ENCODE results near the gene SLIT1. TPM values are rescaled to one million over a fixed set of nuclear protein-coding genes. Genes with fewer than 3 reads are reported as not detected.

The SLIT1 gene
- total RNA-seq, 1 donor from 2014 or later, result 0.23 TPM

DNA sequence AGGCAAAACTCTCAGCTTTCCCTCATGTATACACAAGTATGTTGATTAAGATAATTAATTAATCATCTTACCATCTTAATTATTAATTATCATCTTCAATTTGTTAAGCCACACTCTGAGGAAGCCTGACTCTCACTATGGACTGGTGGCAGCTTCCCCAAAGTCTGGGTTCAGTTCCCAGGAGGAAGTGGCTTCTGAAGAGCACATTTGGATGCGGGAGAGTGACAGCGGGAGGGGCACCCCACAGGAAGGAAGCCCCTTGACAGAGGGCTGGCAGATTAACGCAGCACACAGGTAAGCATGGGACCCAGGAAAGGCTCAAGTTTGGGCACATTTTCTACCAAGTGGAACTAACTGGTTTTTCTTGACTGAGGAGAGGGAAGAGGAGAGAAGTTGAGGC, 13.4 kb upstream of the SLIT1 start:
- FAIRE-seq (no peak), DNase-seq (ENCODE audit: low read depth) (no peak)
- Histone ChIP-seq H4K20me1 (ENCODE audit: insufficient read depth, low read length) (no peaks in the 10 kb centered on the region), H2AFZ (ENCODE audit: low read depth, low read length) (no peak overlapping the region), H3K27ac (ENCODE audit: low read depth, low read length) (no peak overlapping the region), H3K79me2 (ENCODE audit: insufficient read depth, low read length) (no peaks in the 10 kb centered on the region), H3K9me3 (ENCODE audit: insufficient read depth, low read depth, low read length) (peaks cover 5% of the 10 kb centered on the region), H3K4me3 (ENCODE audit: insufficient read depth, low read depth, low read length) (no peak overlapping the region), H3K36me3 (ENCODE audit: insufficient read depth, low read length) (no peaks in the 10 kb centered on the region), H3K4me1 (ENCODE audit: insufficient read depth, low read length) (no peaks in the 10 kb centered on the region), H3K9ac (ENCODE audit: low read length) (no peak overlapping the region), H3K4me2 (ENCODE audit: low read length) (no peak overlapping the region), H3K27me3 (ENCODE audit: insufficient read depth, low read length) (peaks cover 5% of the 10 kb centered on the region)
- H3K4me1 Mint-ChIP-seq (ENCODE audit: low read depth, unreplicated experiment), result peaks cover 1% of the 10 kb centered on the region
- peaks cover 3% of the 10 kb centered on the region for H3K36me3 Mint-ChIP-seq (ENCODE audit: low read depth, unreplicated experiment)
- no peak overlapping the region for H3K4me3 Mint-ChIP-seq (ENCODE audit: unreplicated experiment)
- no peak for TF ChIP-seq EZH2 (IDR thresholded peaks at IDR 0.05; ENCODE audit: insufficient read depth, low read length)
- TF ChIP-seq, protein P1, sequence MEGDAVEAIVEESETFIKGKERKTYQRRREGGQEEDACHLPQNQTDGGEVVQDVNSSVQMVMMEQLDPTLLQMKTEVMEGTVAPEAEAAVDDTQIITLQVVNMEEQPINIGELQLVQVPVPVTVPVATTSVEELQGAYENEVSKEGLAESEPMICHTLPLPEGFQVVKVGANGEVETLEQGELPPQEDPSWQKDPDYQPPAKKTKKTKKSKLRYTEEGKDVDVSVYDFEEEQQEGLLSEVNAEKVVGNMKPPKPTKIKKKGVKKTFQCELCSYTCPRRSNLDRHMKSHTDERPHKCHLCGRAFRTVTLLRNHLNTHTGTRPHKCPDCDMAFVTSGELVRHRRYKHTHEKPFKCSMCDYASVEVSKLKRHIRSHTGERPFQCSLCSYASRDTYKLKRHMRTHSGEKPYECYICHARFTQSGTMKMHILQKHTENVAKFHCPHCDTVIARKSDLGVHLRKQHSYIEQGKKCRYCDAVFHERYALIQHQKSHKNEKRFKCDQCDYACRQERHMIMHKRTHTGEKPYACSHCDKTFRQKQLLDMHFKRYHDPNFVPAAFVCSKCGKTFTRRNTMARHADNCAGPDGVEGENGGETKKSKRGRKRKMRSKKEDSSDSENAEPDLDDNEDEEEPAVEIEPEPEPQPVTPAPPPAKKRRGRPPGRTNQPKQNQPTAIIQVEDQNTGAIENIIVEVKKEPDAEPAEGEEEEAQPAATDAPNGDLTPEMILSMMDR (IDR thresholded peaks at IDR 0.05; ENCODE audit: insufficient read depth, low read depth, low read length), result no peak
- H3K27me3 Mint-ChIP-seq (ENCODE audit: low read depth, unreplicated experiment), result peaks cover 43% of the 10 kb centered on the region
- peaks cover 2% of the 10 kb centered on the region for H3K9me3 Mint-ChIP-seq (ENCODE audit: unreplicated experiment)
- H3K27ac Mint-ChIP-seq (ENCODE audit: unreplicated experiment), result no peak overlapping the region

DNA sequence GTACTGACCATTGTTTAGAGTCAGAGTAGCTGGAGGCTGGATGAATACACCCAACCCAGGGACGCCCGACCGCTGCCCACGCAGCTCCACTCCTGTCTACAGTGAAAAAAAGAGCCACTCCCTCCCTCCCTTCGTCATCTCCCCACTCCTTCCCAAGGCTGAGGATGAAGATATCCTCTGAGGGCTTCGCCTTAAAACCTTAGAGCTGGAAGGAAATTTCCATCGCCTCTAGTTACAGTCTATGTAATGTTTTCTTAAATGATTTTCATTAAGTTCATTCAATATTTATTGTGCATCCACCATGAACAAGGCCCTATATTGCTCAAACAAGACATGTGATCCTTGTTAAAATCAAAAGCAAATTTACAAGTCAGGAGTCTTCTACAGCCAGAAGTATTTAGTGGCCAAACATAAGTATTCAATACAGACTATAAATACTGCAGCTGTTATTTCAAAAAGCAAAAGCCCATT, 11.3 kb upstream of the SLIT1 start:
- no peak for FAIRE-seq
- peaks cover 55% of the 10 kb centered on the region for H3K27me3 Mint-ChIP-seq (ENCODE audit: low read depth, unreplicated experiment)

More for the DNA sequence above, 11.3 kb upstream of the SLIT1 start:
- H3K79me2 ChIP-seq (ENCODE audit: insufficient read depth, low read length), result no peaks in the 10 kb centered on the region
- Mint-ChIP-seq H3K36me3 (ENCODE audit: low read depth, unreplicated experiment) (no peaks in the 10 kb centered on the region), H3K9me3 (ENCODE audit: unreplicated experiment) (no peaks in the 10 kb centered on the region), H3K27ac (ENCODE audit: unreplicated experiment) (no peak overlapping the region), H3K4me1 (ENCODE audit: low read depth, unreplicated experiment) (peaks cover 1% of the 10 kb centered on the region), H3K4me3 (ENCODE audit: unreplicated experiment) (peak overlapping the region; percentile 74)
- no peaks in the 10 kb centered on the region for H3K4me1 ChIP-seq (ENCODE audit: insufficient read depth, low read length)
- TF ChIP-seq, protein P1 (IDR thresholded peaks at IDR 0.05; ENCODE audit: insufficient read depth, low read depth, low read length), result no peak
- TF ChIP-seq EZH2 (IDR thresholded peaks at IDR 0.05; ENCODE audit: insufficient read depth, low read length), result no peak
- no peak overlapping the region for H3K9ac ChIP-seq (ENCODE audit: low read length)
- H3K27me3 ChIP-seq (ENCODE audit: insufficient read depth, low read length), result peaks cover 12% of the 10 kb centered on the region
- H3K9me3 ChIP-seq (ENCODE audit: insufficient read depth, low read depth, low read length), result no peaks in the 10 kb centered on the region
- H3K4me2 ChIP-seq (ENCODE audit: low read length), result no peak overlapping the region
- no peak overlapping the region for H2AFZ ChIP-seq (ENCODE audit: low read depth, low read length)
- H3K27ac ChIP-seq (ENCODE audit: low read depth, low read length), result no peak overlapping the region
- no peak for DNase-seq (ENCODE audit: low read depth)
- H3K4me3 ChIP-seq (ENCODE audit: insufficient read depth, low read depth, low read length), result no peak overlapping the region
- no peaks in the 10 kb centered on the region for H4K20me1 ChIP-seq (ENCODE audit: insufficient read depth, low read length)
- H3K36me3 ChIP-seq (ENCODE audit: insufficient read depth, low read length), result no peaks in the 10 kb centered on the region
